Lower leg skin (tissue), 3 donors: ENCODE measurements around the gene ACSL1.

Experiments
- CTCF ChIP-seq, 3 donors: fragments of 450-650 bp; IDR thresholded peaks; one replicate each; pipeline ENCODE4 v1.5.1; 2016; ENCODE audit warnings: antibody characterized with exemption in 3 of 3, mild to moderate bottlenecking in 3 of 3, moderate library complexity in 2 of 3
- POLR2A ChIP-seq, 2 donors: fragments of 450-650 bp; IDR thresholded peaks; one replicate each; pipeline ENCODE4 v1.6.1; 2016 to 2017; ENCODE audit warnings: antibody characterized with exemption in 2 of 2, mild to moderate bottlenecking in 1 of 2, moderate library complexity in 1 of 2

GRCh38 chr4:184870718-184871117 is 45.0 kb upstream of the ACSL1 start:
- TF ChIP-seq CTCF (IDR thresholded peaks at IDR 0.05): no peak
- no peak for TF ChIP-seq POLR2A (IDR thresholded peaks at IDR 0.05)
